VCaP (cell line): ENCODE measurements around the gene CNOT10.

Source experiments
- H3K27ac ChIP-seq: fragments of 450-650 bp; 2 replicates; pipeline ENCODE4 v1.5.1; 2017
- CTCF ChIP-seq: fragments of 450-650 bp; conservative IDR thresholded peaks from 2 replicates; pipeline ENCODE4 v1.5.1; 2017; ENCODE audit warnings: mild to moderate bottlenecking, moderate library complexity

CNOT10 gene

GRCh38 chr3:32820971-32821685 lies 136.1 kb downstream of the CNOT10 start:
- TF ChIP-seq CTCF: no peak
- no peak overlapping the region for H3K27ac ChIP-seq

- TF ChIP-seq CTCF: no peak
- H3K27ac ChIP-seq: no peak overlapping the region
These were observed 136.8 kb downstream of the CNOT10 start for GRCh38 chr3:32821686-32822296.

GRCh38 chr3:32822609-32823498 lies 137.9 kb downstream of the CNOT10 start:
- TF ChIP-seq CTCF: no peak
- H3K27ac ChIP-seq: no peak overlapping the region
